Stimulated activated naive CD4-positive, alpha-beta T cell (primary cell): ENCODE data around the gene CHD5.

Experiments used
- DNase-seq, 6 experiments: peaks; one replicate each; lab custom pipeline; 2025; lab: John Stamatoyannopoulos, UW

Gene CHD5

DNA sequence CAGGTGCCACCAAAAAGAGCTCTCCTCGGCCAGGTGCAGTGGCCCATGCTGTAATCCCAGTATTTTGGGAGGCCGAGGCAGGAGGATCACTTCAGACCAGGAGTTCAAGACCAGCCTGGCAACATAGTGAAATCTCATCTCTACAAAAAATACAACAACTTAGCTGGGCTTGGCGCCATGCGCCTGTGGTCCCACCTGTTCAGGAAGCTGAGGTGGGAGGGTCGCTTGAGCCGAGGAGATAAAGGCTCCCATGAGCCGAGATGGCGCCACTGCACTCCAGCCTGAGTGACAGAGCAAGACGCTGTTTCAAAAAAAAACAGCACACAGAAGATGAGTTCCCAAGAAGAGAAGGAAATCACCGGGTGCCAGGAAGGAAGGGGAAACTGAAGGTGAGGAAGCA, 67.0 kb downstream of the CHD5 start:
- DNase-seq = no peak

DNA sequence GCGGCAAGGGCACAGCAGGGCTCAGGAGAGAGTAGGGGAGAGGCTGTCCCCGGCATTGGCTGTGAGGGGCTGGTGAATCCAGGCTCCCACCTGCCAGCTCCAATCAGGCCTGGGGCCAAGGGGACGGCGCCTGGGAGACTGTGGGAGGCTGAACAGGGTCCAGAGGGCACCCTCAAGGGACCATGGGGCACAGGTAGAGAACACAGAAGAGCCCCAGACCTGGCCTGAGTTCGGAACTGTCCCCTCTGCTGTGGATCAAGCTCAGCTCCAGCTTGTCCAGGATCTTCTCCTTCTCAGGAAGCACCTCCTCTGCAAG, 67.5 kb downstream of the CHD5 start:
- no peak for DNase-seq

DNA sequence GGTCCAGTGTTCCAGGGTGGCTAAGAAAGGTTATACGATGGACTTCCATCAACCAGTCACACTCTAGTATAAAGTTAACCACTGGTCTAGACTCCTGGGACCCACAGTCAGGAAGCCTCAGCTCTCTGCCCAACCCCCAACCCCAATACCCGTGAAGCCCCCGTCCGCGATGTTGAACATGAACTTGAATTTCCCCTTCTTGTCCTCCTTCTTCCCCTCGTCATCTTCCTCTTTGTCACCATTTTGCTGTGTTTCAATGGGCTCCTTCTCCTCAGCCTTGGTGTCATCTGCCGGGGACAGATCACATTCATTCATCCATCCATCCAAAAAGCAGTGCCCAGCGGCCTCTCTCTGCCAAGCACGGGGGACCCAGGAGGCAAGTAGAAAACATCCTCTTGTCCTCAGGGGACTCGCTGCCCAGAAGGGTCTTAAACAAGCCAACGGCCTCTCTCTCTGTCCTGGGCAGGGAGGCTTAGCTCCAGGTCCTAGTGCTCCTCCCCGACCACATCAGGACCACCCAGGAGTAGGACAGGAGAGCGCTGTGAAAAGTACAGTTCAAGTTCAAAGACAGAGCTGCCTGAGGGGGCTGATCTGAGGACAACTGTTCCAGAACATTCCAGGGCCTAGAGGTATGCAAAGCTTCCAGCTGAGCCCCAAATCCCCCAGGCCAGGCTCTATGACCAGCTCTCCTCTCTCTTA, 68.0 kb downstream of the CHD5 start:
- DNase-seq = no peak

DNA sequence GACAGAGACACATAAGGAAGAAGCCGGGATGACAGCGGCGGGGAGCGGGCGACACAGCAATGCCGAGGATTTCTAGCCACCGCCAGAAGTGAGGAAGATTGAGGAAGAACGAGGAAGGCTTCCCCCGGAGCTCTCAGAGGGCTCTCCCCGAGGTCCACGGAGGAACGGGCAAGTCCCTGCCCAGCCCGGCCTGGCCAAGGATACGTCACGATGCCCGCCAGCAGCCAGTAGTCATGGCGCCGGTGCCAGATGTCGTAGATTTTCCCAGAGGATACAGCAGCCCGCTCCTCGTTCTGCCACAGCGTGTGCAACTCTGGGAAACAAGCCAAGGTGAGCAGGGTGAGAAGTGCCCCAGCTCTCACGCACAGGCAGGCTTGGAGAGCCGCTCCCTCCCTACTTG, 68.5 kb downstream of the CHD5 start:
- no peak for DNase-seq

DNA sequence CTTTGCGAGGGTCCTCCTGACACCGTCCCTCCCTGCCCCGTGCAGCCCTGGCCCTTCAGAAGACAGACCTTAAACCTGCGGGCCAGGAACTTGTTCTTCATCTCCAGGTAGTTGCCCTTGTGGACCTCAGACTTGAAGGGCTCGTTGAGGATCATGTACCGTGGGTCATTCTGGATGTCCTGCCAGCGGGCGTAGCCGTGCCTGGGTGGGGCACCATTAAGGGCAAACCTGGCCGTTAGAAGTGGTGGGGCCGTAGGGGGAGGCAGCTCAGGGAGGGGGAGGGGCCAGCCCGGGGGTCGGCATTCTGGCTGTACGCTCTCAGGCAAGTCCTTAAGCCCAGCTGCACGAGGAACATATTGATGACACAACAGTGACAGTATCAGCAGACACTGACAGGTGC, 69.8 kb downstream of the CHD5 start:
- DNase-seq = no peak

DNA sequence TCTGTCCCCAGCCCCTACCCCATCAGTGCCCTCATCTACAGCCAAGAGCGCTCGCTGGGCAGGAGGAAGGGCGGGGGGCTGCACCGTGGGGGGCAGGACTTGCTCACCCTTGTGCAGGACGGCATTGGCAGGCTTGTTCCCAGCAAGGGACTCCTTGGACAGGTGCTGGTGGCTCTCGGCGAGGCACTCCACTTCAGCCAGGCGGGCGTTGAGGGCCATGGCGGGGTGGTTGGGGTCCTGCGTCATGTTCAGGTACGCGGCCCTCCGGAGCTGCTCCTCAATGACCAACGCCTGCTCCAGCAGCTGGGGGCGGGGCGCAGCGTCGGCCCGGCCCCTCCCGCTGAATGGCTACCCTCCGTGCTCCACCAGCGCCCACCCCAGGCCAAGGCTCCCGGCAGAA, 70.4 kb downstream of the CHD5 start:
- no peak for DNase-seq

DNA sequence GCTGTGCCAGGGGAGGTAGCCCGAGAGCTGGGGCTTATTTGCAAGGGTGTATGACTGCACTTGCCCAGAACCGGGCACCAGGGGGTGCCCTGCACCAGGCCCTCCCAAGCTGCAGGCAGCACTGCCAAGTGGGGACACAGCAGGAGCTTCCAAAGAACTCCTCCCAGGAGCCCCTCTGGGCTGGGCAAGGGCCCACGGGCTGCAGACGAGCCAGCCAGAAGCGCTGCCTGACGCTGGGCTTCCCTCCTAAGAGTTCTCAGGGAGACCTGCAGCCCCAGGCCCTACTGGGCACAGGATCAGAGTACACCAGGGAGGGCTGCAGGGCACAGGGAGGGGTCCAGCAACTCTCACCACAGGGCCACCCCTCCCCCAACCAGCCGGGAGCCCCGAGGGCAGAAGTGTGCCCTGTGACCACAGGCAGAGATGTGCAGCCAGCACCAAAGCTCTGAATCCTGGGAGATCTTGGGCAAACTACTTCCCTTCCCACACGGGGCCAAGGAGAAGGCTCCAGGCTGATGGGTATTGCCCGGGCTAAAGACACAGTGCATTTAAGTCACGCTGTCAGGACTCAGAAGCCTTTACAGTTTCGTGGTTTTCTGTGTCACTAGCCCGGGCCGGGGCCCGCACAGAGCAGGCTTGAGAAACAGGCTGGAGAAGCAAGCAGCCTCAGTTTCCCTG, 71.0 kb downstream of the CHD5 start:
- peak in 2 of 6 experiments; percentile 8 to 12 for DNase-seq

DNA sequence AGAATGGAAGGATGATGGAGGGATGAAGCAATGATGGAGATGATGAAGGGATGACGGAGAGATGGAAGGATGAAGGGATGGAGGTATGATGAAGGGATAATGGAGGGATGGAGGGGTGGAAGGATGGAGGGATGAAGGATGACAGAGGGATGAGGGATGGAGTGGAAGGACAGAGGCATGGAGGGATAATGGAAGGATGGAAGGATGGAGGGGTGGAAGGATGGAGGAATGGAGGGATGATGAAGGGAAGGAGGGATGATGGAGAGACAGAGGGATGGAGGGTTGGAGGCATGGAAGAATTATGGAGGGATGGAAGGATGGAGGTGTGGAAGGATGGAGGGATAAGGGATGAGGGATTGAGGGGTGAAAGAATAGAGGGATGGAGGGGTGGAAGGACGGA, 71.6 kb downstream of the CHD5 start:
- DNase-seq = no peak

DNA sequence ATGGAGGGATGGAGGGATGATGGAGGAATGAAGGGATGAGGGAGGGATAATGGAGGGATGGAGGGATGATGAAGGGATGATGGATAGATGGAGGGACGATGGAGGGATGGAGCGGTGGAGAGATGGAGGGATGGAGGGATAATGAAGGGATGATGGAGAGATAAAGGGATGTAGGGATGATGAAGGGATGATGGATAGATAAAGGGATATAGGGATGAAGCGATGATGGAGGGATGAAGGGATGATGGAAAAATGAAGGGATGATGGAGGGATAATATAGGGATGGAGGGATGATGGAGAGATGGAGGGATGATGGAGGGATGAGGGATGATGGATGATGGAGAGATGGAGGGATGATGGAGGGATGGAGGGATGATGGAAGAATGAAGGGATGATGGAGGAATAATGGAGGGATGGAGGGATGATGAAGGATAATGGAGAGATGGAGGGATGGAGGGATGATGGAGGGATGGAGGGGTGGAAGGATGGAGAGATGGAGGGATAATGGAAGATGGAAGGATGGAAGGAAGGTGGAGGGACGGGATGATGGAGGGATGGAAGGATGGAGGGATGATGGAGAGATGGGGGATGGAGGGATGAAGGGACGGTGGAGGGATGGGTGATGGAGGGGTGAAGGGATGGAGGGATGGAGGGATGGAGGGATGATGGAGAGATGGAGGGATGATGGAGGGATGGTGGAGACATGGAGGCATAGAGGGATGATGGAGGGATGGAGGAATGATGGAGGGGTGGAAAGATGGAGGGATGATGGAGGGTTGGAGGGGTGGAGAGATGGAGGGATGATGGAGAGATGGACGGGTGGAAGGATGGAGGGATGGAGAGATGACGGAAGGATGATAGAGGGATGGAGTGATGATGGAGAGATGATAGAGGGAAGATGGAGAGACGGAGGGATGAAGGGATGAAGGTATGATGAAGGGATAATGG, 72.4 kb downstream of the CHD5 start:
- DNase-seq = no peak

DNA sequence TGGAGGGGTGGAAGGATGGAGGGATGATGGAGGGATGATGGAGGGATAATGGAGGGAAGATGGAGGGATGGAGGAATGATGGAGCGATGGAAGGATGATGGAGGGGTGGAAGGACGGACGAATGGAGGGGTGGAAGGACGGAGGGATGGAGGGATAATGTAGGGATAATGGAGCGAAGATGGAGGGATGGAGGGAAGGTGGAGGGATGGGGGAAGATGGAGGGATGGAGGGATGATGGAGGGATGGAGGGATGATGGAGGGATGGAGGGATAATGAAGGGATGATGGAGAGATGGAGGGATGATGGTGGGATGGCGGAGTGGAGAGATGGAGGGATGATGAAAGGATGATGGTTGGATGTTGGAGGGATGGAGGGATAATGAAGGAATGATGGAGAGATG, 73.1 kb downstream of the CHD5 start:
- DNase-seq = no peak

DNA sequence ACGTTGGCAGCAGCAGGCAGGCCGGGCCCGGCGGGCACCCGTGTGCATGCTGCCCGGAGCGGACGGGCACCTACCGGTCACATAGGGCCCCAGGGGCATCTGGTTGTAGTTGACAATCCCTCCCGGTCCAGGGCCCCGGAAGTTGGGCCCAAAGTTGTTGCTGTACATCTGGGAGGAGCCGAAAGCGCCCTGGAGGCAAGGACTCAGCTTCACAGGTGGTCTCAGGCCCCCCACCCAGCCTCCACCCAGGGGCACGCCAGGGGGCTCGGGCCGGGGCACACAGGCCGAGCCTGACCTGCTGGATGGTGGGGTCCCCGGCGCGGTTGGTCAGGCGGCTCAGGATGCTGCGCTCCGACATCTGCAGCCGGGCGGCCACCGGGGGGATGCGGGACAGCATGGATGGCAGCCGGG, 73.8 kb downstream of the CHD5 start:
- no peak for DNase-seq

DNA sequence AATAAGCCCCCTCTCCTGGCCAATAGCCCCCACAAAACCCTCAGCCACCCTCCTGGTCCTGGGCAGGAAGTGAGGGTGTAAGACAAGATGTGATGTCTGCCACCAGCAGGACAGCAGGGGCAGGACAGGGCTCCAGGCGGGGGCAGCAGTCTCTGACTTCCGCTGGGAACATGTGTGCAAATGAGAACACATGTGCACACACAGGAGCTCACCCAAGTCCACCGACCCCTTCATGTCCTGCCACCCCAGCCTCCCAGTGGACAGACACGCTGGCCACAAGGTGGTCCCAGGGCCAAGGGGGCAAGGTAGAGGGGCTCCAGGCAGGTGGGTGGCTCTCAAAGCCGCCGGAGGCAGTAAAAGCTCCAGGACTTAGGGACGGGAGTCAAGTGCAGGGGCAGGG, 74.4 kb downstream of the CHD5 start:
- no peak for DNase-seq

DNA sequence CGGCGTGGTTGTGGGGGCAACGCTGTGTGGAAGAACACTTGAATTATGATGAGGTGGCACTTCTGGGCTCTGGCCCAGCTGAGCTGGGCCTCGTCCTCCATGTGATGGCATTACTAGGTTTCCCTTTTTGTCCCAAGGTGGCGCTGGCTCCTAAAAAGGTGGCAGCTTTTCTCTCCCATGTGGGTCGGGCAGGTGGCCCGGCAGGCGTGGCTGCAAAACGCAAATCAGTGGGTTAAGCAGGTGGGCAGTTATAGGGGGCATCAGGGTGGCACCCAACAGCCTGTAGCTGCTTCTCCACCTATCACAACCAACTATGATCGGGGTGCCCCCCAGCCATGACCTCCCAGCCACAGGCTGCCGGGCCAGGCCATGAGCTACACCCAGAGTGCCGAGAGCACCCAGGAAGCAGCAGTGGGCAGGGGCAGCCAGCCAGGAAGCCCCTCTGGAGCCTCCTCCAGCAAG, 74.9 kb downstream of the CHD5 start:
- no peak for DNase-seq

DNA sequence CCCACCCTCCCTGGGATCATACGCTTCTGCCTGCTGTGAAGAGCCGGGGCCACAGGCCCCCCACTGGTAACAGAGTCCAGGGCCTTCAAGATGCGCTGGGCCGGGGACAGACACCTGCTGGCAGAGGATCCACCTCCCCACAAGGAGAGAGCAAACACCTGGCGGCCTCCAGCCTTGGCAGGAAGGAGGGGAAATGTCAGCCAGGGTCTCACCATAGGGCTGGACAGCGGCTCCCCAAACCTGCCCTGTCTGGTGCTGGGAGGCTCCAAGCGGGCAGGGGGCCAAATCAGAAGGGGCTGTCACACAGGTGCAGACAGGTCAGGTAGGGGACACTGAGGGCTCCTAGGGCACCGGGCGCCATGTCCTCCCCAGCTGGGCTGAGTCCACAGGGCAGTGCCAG, 75.5 kb downstream of the CHD5 start:
- no peak for DNase-seq

DNA sequence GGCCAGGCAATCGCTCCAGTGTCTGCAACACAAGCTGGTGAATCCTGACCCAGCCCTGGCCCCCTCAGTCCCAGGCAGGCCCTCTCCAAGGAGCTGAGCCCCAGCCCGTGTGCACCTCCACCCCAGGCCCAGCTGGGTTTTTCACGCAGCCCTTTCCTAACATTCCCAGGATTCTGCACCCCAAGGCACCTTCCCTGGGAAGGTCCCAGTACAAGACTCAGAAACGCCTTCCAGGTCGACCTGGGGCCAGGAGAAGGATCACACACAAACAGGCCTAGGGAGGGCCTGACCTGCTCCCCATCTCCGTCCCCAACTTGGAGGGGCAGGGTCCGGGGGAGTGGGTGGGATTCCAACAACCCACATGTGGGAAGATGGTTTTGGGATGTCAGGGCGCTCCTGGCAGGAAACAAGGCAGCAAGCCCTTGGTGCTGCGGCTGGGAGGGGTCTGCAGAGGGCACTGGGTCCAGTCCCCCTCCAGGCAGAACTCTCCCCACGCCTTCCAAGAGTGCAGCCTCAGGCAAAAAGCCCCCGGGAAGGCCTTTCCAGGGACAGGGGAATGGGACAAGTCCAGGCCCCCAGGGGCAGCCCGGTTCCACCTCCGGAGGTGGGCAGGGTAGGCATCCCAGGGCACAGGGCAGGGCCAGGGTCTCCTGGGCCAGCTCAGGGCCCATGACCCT, 76.1 kb downstream of the CHD5 start:
- no peak for DNase-seq

DNA sequence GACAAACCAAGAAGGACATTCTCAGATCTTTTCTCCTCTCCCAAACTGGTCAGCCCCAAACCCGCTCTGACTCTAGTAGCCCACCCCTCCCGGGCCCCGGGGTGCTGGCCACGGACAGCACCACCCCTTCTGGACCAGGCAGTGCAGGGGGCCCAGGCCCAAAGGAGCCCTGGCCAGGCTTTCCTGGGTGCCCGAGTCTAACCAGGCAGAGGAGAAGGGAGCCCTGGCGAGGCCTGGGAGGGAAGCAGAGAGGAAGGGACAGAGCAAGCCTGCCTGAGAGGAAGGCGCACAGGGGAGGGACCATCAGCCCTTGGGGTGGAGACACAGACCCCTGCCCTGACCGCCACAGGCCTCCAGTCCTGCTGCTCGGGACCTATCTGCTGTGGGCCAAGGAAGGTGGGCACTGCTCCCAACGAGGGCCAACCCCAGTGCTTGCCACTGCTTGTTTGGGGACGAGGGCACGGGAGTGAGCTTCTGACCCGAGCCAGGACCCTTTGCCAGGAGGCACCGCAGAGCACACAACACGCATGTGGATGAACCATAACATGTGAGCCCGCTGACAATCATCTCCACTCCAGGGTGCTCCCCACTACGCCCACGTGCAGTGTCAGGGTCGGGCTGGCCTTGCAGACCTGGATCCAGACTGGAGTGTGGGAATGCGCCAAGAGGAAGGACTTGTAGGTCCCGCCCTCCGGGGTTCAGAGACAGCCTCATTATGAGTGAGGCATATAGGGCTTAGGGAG, 76.8 kb downstream of the CHD5 start:
- no peak for DNase-seq

DNA sequence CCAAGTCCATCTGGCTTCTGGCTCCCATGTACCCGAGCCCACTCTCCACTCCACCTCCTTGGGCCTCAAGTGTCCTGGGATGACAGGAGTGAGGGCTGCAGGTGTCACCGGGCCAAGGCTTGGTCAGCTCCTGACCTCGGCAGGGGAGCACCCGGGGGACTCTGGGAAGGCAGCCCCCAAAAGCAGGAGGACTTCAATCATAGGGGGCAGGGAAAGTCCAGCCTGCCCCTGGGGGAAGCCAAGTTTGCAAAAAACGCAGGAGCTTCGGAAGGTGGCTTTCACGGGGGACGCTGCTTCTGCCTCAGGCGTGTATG, 77.6 kb downstream of the CHD5 start:
- no peak for DNase-seq

DNA sequence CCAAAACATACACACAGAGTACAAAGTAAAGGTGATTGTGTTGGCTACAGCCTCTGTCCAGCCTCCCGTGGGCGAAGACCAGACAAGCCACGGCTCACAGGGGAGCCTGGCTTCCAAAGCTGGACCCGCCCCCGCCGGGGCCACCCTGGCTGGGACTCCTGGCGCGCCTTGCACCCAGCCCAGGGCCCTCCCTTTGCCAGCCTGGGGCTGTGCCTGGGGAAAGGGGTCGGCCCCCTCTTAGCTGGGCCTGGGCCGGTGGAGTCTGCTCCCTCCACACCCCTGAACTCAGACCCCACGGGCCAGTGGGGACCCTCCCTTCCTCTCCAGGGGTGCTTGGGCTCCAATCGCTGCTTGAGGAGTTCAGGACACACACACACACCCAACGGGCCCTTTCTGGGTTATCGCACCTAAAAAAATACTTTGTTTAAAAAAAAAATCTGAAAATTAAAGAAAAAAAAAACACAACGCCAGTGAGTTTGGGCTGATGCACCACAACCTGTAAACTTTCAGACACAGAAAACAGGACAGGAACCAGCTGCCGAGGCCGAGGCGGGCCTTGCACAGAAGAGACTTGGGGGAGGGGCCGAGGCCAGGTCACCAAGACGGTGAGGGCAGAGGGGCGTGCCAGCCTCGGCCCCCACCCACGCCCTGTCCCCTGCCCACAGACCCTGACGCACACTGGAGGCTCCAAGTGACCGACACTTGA, 78.1 kb downstream of the CHD5 start:
- DNase-seq = no peak

DNA sequence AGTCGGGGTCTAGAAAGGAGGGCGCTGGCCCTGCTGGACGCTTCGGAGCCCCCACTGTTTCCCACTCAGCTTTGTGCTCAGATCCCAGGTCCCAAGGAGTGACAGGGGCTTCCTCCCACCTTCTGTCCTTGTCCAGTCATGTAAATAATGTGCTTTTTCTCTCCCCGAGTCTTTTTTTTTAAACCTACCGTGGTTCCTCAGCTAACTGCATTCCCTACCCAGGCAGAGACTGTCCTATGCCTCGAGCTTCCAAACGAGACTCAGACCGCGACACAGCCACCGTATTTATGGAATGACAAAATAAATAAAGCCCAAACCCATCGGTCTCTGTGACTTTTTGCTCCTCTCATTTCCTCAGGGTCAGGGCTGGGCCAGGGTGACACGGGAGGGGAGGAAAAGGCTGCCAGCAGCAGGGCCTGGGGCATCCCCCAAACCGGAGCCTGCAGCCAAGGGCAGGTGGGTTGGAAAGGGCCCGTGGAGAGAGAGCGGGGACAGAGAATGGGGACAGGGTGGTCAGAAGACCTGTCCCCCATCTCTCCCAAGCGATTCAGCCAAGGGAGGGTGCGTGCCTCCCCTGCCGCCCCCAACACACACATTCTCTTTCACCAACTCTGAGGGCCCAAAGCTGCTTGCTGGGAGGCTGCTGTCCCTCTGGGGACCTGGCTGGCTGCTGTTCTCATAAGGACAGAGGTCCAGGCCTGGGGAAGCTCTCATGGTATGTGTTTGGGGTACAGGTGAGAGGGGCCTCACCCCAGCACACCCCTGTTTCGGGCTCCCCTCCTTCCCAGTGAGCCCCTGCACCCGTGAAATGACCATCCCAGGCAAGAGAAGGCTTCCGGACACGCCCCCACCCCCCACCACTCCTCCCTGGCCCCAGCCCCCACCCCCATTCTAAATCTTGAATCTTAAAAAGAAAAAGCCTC, 79.0 kb downstream of the CHD5 start:
- DNase-seq = no peak
